ENCODE results near the gene DPM3.
"Not testable (repeated sequence)": the region's sequence is repeated elsewhere in the genome, so short reads cannot be mapped to it uniquely, and the experiment has no call there.

DPM3 gene, protein sequence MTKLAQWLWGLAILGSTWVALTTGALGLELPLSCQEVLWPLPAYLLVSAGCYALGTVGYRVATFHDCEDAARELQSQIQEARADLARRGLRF

DNA sequence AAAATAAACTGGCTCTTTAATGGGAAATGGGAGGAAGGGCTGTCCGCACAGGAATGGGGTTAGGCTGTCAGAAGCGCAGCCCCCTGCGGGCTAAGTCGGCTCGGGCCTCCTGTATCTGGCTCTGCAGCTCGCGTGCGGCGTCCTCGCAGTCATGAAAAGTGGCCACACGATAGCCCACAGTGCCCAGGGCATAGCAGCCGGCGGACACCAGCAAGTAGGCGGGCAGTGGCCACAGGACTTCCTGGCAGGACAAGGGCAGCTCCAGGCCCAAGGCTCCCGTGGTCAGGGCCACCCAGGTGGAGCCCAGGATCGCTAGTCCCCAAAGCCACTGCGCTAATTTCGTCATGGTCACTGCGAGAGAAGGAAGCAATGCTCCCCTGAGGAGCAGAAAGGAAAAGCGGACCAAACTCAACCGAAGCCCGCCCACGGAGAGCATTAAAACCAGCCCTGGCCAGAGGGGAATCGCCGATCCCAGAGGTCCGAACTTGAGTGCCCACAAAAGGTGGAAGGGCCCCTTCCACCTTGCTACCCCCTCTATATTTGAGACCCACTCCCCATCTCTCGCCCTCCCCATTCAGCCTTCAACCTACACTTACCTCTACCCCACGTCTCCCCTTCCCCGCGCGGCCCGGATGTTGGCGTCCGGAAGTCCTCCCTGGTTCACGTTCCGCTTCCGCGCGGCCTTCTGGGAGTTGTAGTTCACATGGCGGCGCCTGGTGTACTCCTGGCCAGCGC is at the start of gene DPM3:
DPM3 (minus strand) TSS at position 637 of the 735 bp plus-strand sequence; CDS start at position 346, 291 bp downstream.
- DNase-seq: peak; percentile 72

DNA sequence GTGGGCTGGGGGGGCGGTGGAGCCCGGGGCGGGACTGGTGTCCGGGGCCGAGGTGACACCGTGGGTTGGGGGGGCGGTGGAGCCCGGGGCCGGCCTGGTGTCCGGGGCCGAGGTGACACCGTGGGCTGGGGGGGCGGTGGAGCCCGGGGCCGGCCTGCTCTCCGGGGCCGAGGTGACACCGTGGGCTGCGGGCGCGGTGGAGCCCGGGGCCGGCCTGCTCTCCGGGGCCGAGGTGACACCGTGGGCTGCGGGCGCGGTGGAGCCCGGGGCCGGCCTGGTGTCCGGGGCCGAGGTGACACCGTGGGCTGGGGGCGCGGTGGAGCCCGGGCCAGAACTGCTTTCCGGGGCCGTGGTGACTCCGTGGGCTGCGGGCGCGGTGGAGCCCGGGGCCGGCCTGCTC is 49.6 kb upstream of the DPM3 start:
- DNase-seq: not testable (repeated sequence)

DNA sequence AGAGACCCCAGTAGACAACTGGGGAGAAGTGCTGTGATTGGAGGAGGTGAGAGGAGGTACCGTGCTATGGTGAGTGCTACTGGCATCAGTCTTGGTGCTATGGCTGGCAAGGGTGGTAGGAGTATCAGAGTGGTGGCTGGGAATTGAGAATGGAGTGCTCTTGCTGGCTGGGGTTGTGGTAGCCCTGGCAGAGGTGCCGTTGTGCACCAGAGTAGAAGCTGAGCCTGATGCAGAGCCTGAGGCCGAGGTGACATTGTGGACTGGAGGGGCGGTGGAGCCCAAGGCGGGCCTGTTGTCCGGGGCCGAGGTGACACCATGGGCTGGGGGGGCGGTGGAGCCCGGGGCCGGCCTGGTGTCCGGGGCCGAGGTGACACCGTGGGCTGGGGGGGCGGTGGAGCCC is 47.9 kb upstream of the DPM3 start:
- no peak for DNase-seq

DNA sequence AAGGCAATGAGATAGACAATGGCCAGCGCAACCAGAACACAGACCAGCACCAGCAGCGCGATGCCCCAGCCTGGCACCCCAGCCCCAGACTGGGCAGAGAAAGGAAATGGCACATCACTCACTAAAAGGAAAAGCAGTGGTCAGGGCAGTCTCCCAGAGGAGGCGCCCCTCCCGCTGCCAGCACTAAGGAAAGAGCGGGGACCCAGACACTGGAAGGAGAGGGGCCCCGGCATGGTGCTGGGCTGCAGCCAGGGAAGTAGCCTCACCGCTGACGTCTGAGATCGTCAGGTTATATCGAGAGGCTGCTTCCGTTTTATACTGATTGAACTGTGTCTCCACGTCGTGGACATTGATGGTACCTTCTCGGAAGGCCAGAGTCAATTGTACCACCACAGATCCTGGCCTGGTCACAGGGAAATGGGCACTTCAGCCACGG is 47.1 kb upstream of the DPM3 start:
- no peak for DNase-seq

DNA sequence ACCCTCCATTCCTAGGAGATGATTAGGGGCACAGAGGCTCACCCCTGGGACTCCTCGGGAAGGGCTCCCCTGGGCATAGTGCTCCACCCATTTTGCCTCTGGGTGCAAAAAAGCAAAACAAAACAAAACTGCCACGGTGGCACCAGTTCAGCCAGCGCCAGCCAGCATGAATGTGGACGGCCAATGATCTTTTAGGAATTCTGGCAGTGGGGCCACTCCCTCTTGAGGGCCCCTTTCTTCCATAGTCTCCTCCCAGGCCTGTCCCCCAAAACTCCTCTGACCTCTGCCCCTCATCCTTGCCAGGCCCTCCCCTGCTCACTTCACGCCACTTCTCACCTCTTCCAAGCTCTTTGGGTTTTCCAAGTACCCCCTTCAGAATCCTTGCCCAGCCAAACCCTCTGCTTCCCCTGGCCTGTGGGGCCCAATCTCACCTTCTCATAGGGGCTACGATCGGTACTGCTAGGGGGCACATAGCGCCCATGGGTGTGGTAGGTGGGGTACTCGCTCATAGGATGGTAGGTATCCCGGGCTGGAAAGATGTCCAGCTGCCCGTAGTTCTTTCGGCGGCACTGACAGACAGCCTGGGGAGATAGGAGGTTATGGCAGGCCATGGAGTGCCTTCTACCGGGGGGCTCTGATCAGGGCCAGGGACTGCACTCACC is 46.6 kb upstream of the DPM3 start:
- no peak for DNase-seq

DNA sequence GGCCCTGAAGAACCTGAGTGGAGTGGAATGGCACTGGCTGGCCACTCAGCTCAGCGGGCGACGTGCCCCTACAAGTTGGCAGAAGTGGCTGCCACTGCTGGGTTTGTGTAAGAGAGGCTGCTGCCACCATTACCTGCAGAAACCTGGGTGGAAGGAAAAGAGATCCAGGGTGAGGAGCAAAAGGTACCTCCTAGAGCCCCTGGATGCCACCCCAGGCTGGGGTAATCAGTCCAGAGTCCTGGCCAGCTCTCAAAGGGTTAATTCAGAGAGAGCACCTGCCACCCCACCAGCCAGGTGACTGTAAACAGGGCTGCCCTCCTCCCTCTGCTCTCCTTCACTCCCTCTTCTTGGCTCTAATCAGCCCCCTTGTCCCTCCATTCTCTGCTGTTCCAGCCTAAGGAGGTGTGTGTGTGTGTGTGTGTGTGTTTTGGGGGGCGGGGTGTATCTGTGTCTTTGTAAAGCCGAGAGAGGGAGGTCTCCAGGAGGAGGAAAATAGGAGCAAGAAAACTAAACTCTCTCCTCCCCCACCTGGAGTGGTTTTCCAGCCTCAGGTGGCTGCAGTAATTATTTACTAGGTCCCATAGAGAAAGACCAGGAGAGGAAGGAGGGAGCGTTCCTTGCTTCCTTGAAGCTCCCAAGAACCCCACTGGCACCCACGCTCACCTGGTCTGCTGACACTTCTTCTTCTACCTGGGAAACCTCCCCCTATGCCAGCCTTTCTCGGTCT is 45.9 kb upstream of the DPM3 start:
- DNase-seq: peak; percentile 52

DNA sequence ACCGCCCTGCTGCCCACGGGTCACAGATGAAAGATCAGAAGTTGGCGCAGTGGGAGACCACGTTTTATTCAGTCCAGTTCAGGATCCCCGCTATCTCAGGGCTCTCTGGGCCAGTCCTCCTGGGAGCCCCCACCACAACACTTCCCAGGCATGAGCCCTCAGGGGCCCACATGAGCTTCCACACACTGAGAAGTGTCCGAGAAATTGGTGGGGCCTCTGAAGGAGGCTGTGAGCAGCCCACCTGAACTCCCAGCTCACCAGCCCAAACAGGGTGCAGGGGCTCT is 45.4 kb upstream of the DPM3 start:
- DNase-seq: no peak

DNA sequence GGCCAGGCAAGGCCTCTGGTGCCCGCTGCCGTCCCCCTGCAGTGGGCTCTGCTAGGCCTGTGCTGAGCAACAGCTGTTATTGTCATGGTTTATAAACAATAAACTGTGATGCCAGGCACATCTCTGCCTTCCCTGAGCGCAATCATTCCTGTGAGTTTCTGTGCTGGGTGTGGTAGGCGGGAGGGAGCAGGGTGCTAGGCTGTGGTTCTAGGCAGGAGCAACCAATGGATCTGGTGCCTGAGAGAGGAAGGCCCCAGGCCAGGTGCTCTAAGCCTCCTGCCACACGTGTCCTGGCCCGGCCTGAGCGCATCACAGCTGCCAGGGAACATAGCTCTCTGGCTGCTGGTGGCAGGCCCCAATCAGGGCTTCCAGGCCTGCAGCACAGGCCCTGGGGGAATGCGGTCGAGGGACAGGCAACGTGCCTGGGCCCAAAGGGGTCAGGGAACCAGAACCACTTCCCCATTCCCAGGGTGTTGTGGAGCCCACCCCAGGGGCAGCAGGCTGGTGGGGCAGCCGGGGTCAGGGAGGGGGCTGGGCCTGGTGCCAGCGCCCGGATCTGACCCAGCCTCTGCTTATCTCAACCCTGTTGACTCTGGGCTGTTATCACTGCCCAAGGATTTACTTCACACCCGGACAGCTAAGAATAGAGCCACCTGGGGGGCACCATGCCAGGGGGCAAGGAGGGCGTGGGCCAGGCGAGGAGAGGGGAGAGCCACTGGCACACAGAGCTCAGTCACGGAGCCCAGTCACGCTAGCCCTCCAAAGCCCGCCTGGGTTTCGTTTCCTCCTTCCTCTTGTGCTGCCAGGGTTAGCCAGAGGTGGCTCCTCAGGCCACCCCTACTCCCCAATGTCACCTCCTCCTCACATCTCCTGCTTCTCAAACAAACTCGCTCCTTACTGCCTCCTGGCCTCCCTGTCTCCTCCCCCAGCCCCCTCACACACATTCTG is 44.8 kb upstream of the DPM3 start:
- no peak for DNase-seq

DNA sequence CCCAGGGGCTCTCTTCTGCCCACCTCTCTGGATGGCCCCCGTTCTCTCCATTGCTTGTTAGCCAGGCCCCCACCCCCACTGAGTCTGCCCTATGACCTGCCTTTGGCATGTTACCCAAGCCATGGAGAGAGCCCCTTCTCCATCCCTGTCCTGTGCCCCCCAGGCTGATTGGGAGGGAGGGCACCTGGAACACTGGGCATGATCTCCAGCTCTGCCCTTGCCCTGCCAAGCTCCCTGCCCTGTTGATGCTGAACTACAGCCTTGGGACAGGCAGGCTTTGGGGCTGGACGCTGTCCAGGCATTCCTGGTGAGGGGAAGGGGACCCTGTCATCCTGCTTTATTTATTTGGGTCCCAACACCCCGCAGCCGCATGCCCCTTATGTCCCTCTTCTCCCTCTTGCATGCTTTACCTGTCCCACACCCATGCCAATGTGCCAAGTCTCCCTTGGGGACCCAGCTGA is 44.0 kb upstream of the DPM3 start:
- DNase-seq: no peak

DNA sequence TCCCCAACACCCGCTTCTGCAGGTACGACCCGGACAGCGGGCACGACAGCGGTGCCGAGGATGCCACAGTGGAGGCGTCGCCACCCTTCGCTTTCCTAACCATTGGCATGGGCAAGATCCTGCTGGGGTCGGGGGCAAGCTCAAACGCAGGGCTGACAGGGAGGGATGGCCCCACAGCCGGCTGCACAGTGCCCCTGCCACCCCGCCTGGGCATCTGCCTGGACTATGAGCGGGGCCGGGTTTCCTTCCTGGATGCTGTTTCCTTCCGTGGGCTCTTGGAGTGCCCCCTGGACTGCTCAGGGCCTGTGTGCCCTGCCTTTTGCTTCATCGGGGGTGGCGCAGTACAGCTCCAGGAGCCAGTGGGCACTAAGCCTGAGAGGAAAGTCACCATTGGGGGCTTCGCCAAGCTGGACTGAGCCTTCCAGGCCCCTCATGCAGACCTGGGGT is 43.5 kb upstream of the DPM3 start:
- DNase-seq: no peak

DNA sequence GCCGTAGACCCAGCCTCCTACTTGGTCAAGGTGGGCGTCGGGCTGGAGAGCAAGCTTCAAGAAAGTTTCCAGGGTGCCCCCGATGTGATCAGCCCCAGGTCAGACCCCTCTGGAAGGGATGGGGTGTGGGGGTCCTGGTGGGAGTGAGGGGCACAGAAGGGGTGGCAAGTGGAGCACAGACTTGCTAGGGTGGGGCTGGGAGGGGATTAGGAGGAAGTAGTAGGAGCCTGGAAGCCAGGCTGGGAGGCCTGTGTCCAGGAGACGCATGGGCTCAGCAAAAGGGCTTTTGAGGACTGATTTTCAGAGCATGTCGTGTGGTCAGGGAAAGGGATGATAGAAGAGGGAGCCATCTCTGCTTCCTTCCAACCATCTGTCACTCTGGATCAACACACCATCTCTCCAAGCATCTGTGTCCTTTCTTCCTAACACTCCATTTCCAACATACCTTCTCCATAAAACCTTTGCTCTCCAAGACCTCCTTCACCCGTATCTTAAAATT is 41.8 kb upstream of the DPM3 start:
- no peak for DNase-seq

DNA sequence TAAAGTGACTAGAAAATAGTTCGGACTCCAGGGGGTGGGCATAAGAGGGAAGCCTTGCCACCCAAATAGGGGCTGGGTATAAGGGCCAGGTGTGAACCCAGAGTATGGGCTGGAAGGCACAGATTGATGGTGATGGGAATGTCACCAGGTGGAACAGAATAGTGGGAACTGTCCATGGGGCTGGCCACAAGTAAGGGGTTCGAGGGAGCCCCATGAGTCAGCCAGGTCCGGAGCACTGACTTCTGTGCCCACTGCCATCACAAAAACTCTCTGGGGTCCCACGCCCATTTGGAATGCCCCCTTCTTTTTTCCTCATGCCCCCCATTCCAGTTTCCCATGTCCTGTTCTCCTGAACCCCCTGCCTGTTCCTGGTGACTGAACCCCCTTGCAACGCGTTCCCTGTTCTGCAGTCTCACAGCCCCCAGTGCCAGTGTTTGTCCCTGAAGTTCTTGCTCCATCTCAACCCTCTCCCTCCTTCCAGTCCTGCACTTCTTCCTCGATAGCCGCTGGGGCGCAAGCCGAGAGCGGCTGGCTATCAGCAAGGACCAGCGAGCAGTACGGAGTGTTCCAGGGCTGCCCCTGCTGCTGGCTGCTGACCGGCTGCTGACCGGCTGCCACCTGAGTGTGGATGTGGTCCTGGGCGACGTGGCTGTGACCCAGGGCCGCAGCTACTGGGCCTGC is 41.2 kb upstream of the DPM3 start:
- DNase-seq: no peak

DNA sequence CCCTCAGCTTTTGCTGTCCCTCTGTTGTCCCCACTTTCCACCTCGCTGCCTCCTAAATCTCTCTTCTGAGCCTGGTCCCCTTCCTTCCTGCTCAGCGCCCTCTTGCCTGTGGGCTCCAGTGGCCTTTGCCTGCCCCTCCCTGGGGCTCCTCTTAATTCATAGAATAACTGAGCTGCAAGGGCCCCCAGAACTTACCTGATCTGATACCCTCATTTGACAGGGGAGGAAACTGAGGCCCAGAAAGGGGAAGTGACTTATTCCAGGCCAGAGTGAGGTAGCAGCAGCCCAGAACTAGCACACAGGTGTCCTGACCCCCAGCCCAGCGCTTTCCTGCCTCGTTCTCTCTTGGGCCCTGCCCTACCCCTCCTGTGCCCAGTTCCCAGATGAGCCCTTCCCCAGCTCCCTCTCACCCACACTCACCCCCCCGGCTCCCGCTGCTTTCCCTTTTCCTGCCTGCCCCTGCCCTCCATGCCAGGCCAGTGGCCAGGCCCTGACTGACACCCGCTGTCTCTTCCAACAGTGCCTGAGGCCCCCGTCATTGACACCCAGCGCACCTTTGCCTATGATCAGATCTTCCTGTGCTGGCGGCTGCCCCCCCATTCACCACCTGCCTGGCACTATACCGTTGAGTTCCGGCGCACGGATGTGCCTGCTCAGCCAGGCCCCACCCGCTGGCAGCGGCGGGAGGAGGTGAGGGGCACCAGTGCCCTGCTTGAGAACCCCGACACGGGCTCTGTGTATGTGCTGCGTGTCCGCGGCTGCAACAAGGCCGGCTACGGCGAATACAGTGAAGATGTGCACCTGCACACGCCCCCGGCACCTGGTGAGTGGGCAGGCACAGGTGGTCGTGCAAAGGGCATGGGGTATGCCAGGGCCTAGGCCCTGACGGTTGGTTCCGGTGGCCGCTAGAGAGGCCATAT is 39.0 kb upstream of the DPM3 start:
- DNase-seq: no peak

DNA sequence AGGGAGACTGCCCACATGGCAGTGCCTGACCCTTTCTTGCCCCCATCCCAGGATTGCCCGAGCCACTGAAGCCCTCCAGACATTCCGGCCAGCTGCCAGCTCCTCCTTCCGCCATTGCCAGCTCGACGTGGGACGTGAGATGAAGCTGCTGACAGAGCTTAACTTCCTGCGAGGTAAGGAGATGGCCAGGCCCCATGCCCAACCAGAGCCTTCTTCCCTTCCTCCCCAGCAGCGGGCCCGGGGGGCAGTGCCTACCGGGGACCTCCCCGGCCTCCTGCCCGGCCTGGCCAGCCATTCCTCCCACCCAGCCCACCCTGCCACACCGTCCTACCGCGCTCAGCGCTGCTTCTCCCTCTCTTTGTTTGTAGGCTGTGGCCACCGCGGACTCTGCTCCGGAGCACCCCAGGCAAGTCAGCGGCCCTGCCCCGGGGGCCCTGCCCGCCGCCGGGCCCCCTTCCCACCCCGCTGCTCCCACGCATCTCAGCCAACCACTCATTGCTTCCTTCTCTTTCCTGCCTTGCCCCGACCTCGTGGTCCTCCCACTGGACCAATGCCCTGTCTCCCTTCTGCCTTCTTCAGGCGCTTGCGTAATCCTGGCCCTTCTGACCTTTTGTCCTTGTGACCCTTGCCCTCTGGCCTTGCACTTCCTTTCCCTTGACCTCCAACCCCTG is 38.2 kb upstream of the DPM3 start:
- DNase-seq: no peak

DNA sequence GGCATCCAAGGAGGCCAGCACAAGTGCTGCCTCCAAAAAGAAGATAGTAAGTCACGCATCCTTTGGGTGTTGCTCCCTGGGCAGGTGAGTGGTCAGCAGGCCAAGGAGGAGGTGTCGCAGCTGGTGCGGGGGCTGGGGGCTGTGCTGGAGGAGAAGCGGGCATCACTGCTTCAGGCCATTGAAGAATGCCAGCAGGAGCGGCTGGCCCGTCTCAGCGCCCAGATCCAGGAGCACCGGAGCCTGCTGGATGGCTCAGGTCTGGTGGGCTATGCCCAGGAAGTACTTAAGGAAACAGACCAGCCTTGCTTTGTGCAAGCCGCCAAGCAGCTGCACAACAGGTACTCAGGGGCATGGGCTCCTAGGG is 37.6 kb upstream of the DPM3 start:
- DNase-seq: no peak

DNA sequence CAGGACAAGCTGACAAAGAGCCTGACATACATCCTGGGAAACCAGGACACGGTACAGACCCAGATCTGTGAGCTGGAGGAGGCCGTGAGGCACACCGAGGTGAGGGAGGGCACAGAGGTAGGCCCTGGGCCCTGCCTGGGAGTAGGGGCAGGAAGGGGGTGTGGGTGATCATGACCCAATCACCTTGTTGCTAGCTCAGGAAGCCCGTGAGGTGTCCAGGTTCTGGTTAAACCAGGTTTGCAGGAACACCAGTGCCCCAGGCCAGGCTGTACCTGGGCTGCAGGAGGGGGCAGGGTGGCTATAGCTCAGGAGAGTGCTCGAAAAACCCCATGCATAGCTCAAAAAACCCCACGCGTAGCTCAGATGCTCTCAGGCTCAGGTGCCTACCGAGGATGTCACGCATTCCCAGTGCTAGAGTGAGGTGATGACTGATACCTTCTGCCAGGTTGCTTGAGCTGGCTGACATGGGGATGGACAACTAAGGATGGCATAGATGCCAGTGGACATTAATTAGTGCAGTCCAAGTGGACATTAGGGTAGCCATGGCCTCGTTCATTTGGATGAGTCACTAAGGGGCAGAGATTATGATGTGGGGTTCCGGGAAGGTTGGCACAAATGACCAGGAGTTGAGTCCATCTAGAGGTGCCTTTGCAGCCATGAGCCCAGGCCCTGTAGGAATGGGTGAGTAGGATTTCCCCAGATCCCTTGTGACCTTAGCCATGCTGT is 37.0 kb upstream of the DPM3 start:
- no peak for DNase-seq

DNA sequence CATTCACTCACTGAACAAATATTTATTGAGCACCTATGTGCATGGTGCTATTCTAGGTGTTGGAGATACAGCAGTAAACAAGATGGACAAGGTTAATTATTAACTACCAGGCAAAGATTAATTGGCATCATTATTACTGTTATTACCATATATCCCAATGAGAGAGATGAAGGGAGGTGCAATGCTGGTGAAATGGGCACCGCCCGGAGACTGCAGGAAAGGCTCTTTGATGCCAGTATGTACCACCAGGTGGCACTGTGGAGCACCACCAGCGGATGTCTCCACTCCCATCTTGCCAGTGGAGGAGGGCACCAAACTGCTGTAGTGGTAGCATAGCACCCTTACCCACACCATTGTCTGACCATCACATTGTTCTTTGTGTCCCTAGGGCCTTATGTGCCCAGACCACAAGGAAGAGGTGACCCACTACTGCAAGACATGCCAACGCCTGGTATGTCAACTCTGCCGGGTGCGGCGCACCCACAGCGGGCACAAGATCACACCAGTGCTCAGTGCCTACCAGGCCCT is 36.3 kb upstream of the DPM3 start:
- peak; percentile 30 for DNase-seq

DNA sequence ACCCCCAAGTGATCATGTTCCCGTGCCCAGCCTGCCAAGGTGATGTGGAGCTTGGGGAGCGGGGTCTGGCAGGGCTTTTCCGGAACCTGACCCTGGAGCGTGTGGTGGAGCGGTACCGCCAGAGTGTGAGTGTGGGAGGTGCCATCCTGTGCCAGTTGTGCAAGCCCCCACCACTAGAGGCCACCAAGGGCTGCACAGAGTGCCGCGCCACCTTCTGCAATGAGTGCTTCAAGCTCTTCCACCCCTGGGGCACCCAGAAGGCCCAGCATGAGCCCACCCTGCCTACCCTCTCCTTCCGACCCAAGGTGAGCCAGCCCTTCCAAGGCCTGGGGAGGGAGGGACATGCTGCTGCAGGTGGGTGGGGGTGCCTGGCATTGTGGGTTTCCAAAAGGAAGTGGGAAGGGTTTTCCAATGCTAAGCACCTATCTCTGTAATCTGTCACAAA is 35.6 kb upstream of the DPM3 start:
- DNase-seq: no peak

DNA sequence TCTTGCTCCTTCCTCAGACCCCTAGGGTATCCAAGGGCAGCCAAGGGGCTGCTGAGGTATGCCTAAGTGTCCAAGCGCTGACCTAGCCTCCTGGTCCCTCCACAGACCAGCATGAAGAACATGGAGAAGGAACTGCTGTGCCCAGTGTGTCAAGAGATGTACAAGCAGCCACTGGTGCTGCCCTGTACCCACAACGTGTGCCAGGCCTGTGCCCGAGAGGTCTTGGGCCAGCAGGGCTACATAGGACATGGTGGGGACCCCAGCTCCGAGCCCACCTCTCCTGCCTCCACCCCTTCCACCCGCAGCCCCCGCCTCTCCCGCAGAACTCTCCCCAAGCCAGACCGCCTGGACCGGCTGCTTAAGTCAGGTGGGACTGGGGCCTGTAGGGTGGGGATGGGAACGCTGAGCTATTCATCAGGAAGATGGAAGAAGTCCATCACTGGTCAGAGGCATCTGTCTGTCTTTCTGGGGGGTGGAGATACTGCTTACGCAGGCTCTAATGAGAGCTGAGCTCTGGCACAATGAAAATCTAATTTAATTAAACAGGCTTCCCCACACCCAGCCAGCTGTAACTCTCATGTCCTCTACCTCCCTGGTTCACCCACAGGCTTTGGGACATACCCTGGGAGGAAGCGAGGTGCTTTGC is 35.1 kb upstream of the DPM3 start:
- no peak for DNase-seq
